ENCODE results near the gene SPRR2G. TPM values are rescaled to one million over a fixed set of nuclear protein-coding genes. Genes with fewer than 3 reads are reported as not detected.

SPRR2G gene
- total RNA-seq: not detected in 2 replicates

DNA sequence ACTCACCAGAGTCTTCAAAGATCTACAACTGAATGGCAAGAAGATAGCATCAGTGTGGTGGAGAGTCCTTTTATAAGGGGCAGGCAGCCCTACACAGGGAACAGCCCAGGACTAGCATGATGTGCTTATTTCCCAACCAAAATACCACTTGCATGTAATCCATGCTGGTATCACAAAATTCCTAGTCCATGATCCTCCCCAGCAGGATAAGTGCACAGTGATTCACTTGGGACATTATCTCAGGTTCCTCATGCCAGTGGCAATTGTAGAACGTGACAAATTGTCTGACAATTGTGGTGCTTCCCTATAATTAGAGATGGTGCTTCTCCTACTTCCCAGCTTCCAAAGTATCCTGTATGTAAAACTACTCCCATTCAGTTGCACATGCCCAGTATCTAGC, at the start of gene SPRR2G:
Gene SPRR2G (minus strand): TSS at position 45 of the 400 bp plus-strand sequence. CDS start 780 bp downstream, outside the sequence.

GRCh38 chr1:153113416-153113815, 37.3 kb downstream of the SPRR2G start, which contains the start of gene SPRR2F:
TSS of gene SPRR2F (minus strand) at chr1:153113516. CDS start at chr1:153112733, 783 bp downstream.

Other genes starting within 250 kb of the SPRR2G start
- not detected in 2 replicates for gene IVL, start 242.3 kb downstream of the SPRR2G start, total RNA-seq
- not detected in 2 replicates for gene SPRR5, start 203.7 kb downstream of the SPRR2G start, total RNA-seq
- not detected in 2 replicates for gene SPRR4, start 180.2 kb downstream of the SPRR2G start, total RNA-seq
- not detected in 2 replicates for gene SPRR1A, start 166.8 kb downstream of the SPRR2G start, total RNA-seq
- not detected in 2 replicates for gene SPRR3, start 149.1 kb downstream of the SPRR2G start, total RNA-seq
- gene SPRR1B, start 119.7 kb downstream of the SPRR2G start, total RNA-seq: not detected in 2 replicates
- gene SPRR2D, start 109.8 kb downstream of the SPRR2G start, total RNA-seq: not detected in 2 replicates
- not detected in 2 replicates for gene SPRR2A, start 93.4 kb downstream of the SPRR2G start, total RNA-seq
- gene SPRR2B, start 79.3 kb downstream of the SPRR2G start, total RNA-seq: not detected in 2 replicates
- gene SPRR2E, start 56.4 kb downstream of the SPRR2G start, total RNA-seq: not detected in 2 replicates
- not detected in 2 replicates for gene SPRR2F, start 37.4 kb downstream of the SPRR2G start, total RNA-seq
- gene LELP1, start 52.5 kb upstream of the SPRR2G start, total RNA-seq: not detected in 2 replicates
- gene PRR9, start 66.7 kb upstream of the SPRR2G start, total RNA-seq: not detected in 2 replicates
- gene LORICRIN, start 108.8 kb upstream of the SPRR2G start, total RNA-seq: not detected in 2 replicates
- not detected in 2 replicates for gene PGLYRP3, start 162.1 kb upstream of the SPRR2G start, total RNA-seq
- not detected in 2 replicates for gene PGLYRP4, start 198.0 kb upstream of the SPRR2G start, total RNA-seq
- gene S100A9, start 207.0 kb upstream of the SPRR2G start, total RNA-seq: not detected in 2 replicates
- not detected in 2 replicates for gene S100A12, start 224.7 kb upstream of the SPRR2G start, total RNA-seq
- gene S100A8, start 240.2 kb upstream of the SPRR2G start, total RNA-seq: not detected in 2 replicates